ENCODE results near the gene PLA2G4D. TPM values are rescaled to one million over a fixed set of nuclear protein-coding genes. Genes with fewer than 3 reads are reported as not detected.

Gene PLA2G4D
- total RNA-seq, 1 experiment from 2014 or later, result 0.24 TPM

GRCh38 chr15:42143356-42143755 lies 49.0 kb upstream of the PLA2G4D start (continued):
- no peak for TF ChIP-seq ZNF263 (CRISPR knock-in tag; IDR thresholded peaks at IDR 0.05; ENCODE audit: low read depth)
- TF ChIP-seq ZNF121 (CRISPR knock-in tag; IDR thresholded peaks at IDR 0.05), result no peak

GRCh38 chr15:42141795-42142667 lies 47.7 kb upstream of the PLA2G4D start:
- ATAC-seq (no peak), DNase-seq (ENCODE audit: low spot score) (peak; percentile 9)
- Mint-ChIP-seq H3K4me3 (no peak overlapping the region), H3K4me1 (no peaks in the 10 kb centered on the region), H3K9me3 (peaks cover 15% of the 10 kb centered on the region), H3K27ac (no peak overlapping the region), H3K27me3 (ENCODE audit: low read depth) (no peaks in the 10 kb centered on the region), H3K36me3 (no peaks in the 10 kb centered on the region; the same call in 1 of the 2 replicates)
- CTCF ChIA-PET, result interaction anchor here (0.6 to 1.3 kb wide), 5 partner anchors 8 to 243 kb away, joined by 3 to 7 read pairs (median 5); no protein-coding TSS in a partner anchor
- POLR2A ChIA-PET, result no interaction called here
- no peak for TF ChIP-seq ATF2 (CRISPR knock-in tag; IDR thresholded peaks at IDR 0.05; ENCODE audit: borderline replicate concordance, low read depth)
- TF ChIP-seq ZNF138 (CRISPR knock-in tag; conservative IDR thresholded peaks at IDR 0.05), result no peak
- TF ChIP-seq ATF1 (CRISPR knock-in tag; IDR thresholded peaks at IDR 0.05), result no peak
- TF ChIP-seq MYBL2 (CRISPR knock-in tag; IDR thresholded peaks at IDR 0.05), result no peak

GRCh38 chr15:42141246-42141645 lies 46.9 kb upstream of the PLA2G4D start:
- ChIA-PET POLR2A (no interaction called here), CTCF (interaction anchor here (0.6 kb wide), 1 partner anchor 72 kb away, joined by 3 read pairs; no protein-coding TSS in a partner anchor)
- Mint-ChIP-seq H3K4me3 (no peak overlapping the region; the same call in 1 of the 2 replicates), H3K27ac (no peak overlapping the region), H3K9me3 (peaks cover 15% of the 10 kb centered on the region), H3K36me3 (no peaks in the 10 kb centered on the region; the same call in 1 of the 2 replicates), H3K4me1 (no peaks in the 10 kb centered on the region), H3K27me3 (ENCODE audit: low read depth) (no peaks in the 10 kb centered on the region)
- DNase-seq (ENCODE audit: low spot score), result no peak
- no peak for TF ChIP-seq ZNF121 (CRISPR knock-in tag; IDR thresholded peaks at IDR 0.05)
- TF ChIP-seq ZBTB43 (CRISPR knock-in tag; IDR thresholded peaks at IDR 0.05), result no peak
- no peak for TF ChIP-seq CREB1 (CRISPR knock-in tag; IDR thresholded peaks at IDR 0.05)
- TF ChIP-seq ZNF423 (CRISPR knock-in tag; IDR thresholded peaks at IDR 0.05), result no peak
- no peak for TF ChIP-seq NFATC4 (CRISPR knock-in tag; IDR thresholded peaks at IDR 0.05)
- no peak for TF ChIP-seq ZNF219 (CRISPR knock-in tag; IDR thresholded peaks at IDR 0.05; ENCODE audit: borderline replicate concordance)
- TF ChIP-seq TP53 (CRISPR knock-in tag; IDR thresholded peaks at IDR 0.05), result no peak
- no peak for TF ChIP-seq RORB (CRISPR knock-in tag; IDR thresholded peaks at IDR 0.05)
- TF ChIP-seq, protein P1, sequence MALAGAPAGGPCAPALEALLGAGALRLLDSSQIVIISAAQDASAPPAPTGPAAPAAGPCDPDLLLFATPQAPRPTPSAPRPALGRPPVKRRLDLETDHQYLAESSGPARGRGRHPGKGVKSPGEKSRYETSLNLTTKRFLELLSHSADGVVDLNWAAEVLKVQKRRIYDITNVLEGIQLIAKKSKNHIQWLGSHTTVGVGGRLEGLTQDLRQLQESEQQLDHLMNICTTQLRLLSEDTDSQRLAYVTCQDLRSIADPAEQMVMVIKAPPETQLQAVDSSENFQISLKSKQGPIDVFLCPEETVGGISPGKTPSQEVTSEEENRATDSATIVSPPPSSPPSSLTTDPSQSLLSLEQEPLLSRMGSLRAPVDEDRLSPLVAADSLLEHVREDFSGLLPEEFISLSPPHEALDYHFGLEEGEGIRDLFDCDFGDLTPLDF (CRISPR knock-in tag; IDR thresholded peaks at IDR 0.05), result no peak
- TF ChIP-seq USF1 (CRISPR knock-in tag; IDR thresholded peaks at IDR 0.05), result no peak
- TF ChIP-seq MYBL2 (CRISPR knock-in tag; IDR thresholded peaks at IDR 0.05), result no peak
- ATAC-seq, result no peak
